ENCODE data around the gene JARID2.

The JARID2 gene

DNA sequence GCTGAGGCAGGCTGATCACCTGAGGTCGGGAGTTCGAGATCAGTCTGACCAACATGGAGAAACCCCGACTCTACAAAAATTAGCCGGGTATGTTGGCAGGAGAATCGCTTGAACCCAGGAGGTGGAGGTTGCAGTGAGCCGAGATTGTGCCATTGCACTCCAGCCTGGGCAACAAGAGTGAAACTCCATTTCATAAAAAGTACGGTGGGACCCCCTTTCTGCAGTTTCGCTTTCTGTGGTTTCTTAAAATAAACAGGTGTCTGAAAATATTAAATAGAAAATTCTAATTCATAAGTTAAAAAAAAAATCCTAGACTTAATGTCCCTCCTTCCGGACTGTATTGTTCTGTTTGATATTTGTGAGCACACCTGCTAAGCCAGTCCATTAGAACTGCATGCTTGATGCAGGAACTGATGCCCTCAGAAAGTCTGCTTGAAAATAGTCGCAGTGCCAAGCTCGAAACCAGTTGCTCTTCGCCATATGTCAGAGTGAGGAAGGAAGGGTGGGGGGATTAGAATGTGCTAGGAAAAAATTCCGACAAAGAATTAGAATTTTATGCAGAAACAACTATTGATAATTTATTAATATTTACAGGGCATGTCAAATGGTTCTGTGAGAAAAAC lies 85.9 kb downstream of the JARID2 start:
- no peak for DNase-seq (ENCODE audit: low read depth in 2 of 2)

DNA sequence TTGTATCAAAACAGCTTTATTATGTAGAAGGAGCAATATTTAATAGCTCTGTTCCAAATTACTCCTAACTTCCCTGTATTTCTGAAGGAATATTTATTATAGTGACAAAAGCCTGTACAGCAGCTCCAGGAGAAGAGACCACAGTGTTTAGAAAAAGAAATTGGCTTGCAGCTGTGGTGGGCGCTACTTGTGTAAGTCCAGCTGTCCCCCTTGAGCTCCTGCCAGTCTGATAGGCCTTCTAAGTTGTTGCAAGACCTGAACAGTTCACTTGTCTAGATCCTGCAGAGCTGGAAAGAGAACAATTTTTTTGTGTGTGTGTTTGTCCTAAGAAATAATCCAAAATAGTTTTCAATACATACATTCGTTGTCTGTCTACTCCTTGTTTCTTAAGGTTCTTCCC lies 86.6 kb downstream of the JARID2 start:
- no peak for DNase-seq (ENCODE audit: low read depth in 2 of 2)

DNA sequence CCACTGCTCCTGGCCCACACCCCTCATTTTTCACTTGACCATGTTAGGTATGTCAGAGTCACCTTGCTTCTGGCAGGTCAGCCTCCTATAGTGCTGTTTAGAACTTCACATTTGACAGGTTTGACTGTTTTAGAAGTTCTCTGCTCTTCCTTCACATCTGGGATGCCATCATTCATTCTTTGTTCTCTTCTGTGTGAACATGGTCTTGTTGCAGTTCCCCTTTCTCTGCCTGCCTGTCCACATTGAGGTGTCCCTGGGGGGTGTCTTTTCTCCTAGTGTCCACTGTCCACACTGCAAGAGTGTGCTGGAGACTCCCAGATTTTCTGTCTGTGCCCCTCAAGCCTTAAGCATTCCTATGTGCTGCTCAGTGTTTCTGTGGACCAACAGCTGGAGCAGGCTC lies 89.5 kb downstream of the JARID2 start:
- no peak for DNase-seq (ENCODE audit: low read depth in 2 of 2)

DNA sequence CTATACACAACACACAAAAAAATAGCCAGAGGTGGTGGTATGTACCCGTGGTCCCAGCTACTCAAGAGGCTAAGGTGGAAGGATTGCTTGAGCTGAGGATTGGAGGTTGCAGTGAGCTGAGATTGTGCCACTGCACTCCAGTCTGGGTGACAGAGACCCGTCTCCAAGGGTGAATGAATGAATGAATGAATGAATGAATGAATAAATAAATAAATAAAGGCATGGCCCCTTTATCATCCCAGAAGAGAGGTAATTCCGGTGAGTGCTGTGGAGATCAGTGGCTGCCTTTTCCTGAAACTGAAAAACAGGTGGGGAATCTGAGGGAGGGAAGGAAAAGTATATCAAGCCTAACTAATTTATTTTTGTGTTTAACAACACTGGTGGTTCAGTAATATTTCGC lies 90.0 kb downstream of the JARID2 start:
- DNase-seq (ENCODE audit: low read depth in 2 of 2): no peak

DNA sequence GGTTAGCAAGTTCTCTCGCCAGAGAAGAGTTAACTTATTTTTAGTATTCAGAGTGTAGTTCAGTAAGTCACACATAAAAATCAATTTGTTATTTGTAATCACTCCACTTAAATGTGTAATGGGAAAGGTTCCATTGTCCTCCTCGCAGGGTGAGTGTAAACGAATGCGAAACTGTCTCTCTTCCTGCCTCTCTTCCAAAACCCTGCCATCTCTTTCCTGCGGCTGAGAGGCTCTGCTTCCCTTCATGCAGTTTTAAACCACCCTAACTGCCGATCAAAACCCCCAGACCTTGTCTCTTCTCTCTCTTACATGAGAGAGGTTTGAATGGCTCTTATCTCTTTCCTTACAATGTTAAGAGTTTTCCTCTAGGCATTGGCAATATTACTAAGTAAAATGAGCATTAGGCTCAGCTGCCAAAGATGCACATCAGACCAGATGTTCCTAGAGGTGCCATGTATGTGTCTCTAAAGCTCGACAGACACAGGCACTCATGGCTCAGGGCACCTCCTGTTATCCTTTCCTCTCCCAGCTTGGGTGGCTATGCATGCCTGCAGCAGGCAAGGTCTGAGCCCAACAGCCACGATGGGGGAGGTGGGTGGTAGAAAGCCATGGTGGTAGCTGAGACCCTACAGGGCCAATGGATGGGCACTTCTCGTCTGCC lies 91.2 kb downstream of the JARID2 start:
- DNase-seq (ENCODE audit: low read depth in 2 of 2): no peak

DNA sequence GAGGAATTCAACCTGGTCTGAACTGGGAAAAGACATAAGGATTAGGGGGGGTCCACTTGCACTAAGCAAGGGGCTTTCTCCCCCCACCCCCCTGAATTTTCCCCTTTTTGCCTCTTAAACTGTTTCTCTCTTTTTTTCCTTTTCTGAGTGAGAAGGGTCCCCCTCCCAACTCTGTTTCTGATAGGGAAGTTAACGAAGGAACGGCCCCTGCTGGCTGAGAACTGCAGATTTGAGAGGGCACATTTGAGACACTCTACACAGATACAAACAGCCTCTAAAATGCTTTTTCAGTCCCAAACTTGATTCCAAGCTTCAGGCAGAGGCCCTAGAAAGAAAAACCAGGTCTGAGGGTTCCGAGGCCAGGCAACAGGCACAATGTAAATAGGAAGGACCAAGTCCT lies 91.7 kb downstream of the JARID2 start:
- no peak for DNase-seq (ENCODE audit: low read depth in 2 of 2)

DNA sequence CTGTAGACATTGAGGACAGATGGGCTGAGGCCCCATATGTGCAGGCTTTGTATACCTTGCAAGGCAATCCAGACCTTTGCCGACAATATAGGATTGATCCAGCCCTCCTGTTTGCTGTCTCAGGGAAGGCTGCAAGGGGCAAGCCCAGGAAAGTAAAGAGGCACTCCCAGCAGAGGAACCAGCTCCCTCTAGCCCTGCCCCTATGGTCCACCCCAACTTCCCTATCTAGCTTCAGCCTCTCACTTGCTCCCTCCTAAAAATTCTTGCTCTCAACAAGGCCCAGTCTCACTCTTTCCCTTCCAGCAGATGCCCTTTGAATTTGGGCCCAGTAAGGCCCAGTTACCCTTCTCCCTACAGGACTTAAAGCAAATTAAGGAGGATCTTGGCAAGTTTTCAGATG lies 92.6 kb downstream of the JARID2 start:
- no peak for DNase-seq (ENCODE audit: low read depth in 2 of 2)

DNA sequence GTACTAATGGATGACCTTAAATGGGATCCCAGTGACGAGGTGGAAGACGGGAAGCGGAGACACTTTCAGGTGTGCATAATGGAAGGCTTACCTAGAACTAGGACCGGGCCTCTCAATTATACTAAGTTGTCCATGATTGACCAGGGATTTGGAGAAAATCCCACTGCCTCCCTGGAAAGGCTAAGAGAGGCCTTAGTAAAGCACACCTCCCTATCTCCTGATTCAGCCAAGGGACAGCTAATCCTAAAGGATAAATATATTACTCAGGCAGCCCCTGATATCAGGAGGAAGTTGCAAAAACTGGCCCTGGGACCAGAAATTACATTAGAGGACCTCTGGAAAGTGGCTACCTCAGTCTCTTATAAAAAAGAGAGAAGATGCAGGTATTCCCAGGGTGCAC lies 93.2 kb downstream of the JARID2 start:
- DNase-seq (ENCODE audit: low read depth in 2 of 2): no peak

DNA sequence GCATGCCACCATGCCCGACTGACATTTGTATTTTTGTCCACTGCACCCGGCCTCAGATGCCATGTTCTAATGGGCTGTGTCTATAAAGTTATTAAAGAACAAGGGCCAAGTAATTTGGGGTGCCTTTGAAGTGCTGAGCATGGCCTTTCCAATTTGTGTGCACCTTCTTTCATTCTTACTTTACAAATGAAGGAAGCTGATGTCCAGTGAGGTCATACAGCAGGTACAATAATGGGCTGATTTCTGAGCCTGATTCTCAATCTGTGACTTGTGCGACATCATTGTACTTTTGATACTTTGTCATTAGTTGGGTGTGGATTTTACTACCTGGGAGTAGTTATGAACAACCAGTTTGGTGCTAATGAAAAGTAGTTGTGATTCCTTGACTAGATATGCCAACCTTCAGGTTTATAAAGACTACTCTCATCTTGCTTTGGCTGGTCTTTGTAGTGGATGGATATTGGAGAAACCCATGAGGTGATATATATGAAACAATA lies 94.3 kb downstream of the JARID2 start:
- DNase-seq (ENCODE audit: low read depth in 2 of 2): no peak

DNA sequence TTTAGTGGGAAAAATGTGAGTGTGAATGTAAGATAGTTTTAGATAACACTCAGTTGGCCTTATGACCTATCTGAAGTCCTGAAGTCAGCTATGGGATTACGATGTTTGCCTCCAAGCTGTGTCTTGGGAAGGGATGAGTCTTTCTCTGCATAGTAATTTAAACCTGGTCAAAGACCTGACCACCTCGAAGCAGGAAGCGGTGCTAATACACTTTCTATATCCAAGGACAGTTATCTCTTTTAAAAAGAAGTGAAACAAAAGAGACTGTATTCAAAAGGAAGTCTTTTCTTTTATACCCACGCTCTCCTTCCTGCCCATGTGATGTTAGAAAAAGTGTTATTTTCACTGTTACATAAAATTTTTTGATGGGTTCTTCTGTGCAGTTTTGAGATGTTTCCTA lies 94.9 kb downstream of the JARID2 start:
- no peak for DNase-seq (ENCODE audit: low read depth in 2 of 2)

DNA sequence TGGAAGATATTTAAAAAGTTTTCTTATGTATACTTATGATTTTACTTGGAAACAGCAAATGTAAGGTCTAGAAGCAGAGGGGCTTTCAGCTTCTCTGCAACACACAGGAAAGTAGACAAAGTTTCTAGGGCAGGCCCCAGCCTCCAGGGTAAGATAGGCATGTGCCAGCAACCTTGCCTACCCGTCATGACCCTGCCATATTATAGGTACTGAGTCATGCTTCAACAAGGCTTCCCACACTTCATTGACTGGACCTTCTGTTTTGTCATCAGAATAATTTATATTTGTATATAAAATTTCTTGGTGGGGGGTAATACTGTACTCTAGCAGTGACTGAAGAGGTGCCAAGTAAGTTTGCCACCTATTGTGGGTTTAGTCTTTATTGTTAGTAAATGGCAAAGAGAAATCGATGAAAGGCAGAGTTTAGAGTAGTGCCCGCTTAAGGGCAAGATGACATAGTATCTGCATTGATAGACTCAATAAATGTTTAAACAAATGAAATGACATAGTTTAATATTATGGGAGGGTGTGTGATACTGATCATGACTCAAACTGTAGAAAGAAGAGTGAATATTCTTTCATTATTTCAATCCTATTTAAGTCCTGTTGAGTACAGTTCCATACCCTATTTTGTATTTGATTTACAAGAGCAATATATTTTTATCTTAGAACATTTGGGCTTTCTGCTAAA lies 95.6 kb downstream of the JARID2 start:
- no peak for DNase-seq (ENCODE audit: low read depth in 2 of 2)

DNA sequence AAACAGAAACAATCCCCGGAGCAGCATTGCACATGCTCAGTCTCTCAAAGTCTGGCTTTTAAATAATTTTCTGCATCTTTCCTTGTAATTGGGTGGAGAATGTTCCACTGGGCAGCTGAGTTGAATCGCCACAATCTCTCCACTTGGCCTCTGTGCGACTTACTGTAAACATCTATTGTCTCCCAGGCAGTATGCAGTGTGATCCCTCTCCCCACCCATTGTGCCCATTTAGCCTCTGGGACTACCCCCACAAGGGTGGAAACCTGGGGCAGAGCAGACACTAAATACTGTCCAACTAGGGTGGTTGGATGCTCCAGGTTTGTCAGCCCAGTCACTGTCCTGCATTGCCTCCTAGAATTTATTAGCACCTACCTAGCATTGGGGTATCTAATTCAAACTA lies 96.2 kb downstream of the JARID2 start:
- no peak for DNase-seq (ENCODE audit: low read depth in 2 of 2)

DNA sequence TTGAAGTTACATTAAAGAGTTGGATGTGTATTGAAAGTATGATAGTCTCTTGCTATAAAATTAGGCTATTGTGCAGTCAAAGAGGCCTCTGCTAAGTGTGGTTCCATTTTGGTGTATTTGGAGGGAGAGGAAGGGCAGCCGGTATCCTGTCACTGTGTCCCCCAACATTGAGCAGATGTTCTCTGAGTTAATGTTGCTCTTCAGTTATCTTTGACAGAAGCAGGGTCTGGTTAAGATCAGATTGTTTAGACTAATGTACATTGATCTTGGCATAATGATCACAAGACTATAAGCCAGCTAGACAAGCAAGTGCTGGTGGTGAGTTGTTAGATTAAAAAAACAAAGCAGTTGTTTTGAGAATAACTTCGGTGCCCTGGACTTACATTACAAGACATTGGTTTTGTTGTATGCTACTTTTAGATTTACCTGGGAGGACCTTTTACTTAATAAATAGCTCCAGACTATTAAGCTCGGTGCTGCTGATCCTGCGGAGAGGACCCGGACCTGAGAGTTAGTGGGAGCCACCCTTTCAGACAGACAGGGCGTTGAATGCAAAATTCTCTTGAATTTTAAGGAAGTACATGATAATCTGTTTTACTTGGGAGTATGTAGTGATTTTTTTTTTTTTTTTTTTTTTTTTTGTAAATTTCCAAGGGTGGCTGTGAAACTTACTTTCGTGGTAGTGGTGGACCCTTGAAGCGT lies 97.8 kb downstream of the JARID2 start:
- DNase-seq (ENCODE audit: low read depth in 2 of 2): no peak

DNA sequence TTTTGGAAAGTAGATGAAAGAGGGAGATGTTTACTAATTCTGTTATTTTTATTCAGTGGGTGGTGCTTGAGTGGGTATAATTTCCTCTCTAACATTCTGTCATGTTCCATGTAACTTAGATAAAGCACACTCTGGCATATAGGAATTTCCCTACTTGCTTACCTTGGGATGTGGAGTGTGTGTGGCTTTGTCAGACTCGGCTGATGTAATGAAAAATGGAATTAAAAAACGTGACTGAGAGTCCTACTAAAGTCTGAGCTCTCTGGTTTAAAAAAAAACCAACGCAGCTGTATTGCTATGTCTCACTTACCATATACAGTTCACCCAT lies 98.3 kb downstream of the JARID2 start:
- no peak for DNase-seq (ENCODE audit: low read depth in 2 of 2)

DNA sequence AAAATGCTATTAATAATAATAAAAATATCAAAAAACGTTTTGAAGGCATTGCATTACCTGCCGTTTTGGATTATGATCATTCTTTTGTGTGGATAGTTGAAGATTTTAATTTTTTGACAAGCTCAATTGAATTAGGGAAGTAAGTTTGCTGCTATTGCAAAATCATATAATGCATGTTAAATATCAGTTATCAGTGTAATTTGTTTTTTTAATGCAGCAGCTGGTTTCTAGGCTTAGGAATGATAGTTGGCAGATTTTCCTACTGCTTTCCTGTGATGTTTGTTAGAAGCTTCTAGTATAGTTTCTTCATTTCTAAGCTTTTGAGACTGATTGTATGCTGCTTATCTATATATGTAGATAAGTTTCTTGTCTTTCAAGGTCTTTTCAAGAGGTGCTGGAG lies 99.0 kb downstream of the JARID2 start:
- no peak for DNase-seq (ENCODE audit: low read depth in 2 of 2)

DNA sequence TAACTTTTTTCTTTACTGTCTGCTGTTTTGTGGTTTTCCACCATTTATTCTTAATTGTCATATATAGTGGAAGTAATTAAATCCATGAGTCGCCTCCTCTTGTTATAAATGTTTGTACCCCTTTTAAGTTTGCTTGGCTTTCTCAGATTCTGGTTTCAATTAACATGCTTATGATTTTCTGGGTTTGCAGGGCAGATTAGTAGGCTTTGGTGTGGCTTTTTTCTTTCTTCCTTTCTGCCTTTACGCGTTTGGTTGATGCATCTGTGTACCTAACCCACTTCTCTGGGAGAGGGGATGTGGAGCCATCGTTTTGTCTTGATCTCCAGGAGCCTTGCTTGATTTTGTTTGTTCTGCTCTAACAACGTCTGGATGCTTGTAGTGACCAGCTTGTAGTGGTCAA lies 100.4 kb downstream of the JARID2 start:
- no peak for DNase-seq (ENCODE audit: low read depth in 2 of 2)

DNA sequence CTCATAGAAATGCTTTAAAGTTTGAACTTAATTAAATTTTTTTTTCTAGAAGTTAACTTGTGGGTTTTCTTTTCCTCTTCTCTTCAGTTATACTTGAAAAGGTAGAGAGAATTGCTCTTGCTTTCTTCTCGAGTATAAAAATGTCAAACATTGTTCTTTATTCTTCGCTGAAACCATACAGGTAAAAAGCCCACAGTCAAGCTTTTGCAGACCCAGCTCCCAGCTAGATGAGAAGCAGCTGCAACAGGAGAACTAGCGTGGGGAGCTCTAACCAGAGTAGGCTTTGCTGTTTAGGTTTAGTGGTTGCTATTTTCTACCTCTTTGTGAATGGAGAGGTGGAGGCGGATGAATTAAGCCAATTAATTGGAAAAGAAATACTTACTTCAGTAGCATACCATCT lies 102.7 kb downstream of the JARID2 start:
- DNase-seq (ENCODE audit: low read depth in 2 of 2): no peak

DNA sequence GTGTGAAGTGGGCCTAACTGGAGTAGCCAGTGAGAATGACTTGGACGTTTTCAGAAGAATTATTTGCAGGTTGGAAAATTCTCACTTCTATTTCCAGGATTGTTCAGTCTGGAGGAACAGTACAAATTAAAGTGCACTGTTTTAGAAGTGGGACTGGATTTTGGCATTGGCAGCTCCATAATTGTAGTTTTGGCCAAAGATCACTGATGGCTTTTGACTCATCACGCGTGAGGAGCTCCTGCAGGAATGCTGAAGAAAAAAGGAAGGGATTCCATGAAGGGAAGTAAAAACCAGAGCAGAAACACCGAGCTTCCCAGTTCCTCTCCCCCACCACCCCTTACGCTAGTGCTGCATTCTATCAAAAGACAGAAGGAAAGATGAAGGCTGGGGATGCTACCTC lies 103.5 kb downstream of the JARID2 start:
- no peak for DNase-seq (ENCODE audit: low read depth in 2 of 2)

DNA sequence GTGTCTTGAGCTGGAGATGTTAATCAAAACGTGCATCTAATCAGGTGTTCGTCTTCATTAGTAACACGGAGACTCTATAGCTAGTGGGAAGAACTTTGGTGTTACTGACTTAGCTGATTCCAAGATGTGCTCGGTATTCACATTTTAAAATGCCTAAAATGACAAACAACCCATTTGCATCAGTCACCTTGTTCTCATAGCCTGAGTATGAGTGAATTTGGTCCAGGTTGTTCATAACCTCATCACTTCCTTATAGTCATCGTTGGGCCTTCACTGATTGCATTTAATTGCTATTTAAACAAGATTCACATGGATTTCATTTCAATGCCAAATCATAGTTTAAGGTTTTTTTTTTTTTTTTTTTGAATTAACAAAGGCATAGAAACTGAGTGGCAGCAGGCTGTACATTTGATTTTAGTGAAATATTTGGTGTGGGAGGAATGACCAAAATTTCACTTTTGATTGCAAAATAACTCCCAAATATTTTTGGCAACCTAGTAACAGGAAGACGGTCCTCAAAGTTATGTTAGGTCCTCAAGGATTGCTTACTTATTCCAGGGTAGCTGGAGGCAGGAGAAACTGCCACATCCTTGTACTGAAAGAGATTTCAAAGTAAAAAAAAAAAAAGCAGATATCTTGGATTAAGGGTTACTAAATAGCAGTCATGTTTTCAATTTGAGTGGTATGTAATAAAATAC lies 104.7 kb downstream of the JARID2 start:
- DNase-seq (ENCODE audit: low read depth in 2 of 2): no peak

DNA sequence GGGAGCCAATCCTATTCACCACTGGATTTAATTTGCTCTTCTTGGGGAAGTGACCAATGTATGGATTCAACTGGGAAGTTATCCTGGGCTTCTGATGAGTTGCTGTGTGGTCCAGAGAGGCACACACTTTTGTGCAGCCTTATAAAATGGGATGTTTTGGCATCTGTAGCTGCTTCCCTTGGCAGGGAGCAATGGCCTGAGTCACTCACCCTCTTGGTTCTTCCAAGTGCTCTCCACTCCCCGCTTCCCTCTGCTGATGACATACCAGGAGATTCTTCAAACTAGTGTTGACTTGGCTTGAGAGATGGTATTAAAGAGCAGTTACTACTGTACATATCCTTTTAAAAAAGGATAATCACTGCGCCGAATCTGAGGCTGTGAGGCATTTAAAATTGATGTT lies 105.8 kb downstream of the JARID2 start:
- no peak for DNase-seq (ENCODE audit: low read depth in 2 of 2)

DNA sequence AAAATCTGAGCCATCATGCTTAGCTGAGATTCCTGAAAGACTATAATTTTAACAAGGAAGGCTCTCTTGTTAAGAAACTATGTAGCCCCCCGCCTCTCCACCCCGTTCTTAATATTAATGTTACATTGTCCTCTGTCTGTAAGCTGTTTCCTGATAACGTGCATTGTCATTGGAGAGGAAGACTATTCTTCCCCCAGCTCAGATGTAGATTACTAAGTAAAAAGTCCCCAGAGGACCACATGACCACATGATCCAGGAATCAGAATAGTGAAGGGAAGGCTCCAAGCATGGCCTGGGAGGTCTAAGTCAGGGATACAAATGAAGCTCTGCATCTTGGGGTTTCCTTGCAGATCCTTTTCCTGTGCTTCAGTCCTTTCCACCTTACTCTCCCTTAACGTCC lies 106.4 kb downstream of the JARID2 start:
- no peak for DNase-seq (ENCODE audit: low read depth in 2 of 2)

DNA sequence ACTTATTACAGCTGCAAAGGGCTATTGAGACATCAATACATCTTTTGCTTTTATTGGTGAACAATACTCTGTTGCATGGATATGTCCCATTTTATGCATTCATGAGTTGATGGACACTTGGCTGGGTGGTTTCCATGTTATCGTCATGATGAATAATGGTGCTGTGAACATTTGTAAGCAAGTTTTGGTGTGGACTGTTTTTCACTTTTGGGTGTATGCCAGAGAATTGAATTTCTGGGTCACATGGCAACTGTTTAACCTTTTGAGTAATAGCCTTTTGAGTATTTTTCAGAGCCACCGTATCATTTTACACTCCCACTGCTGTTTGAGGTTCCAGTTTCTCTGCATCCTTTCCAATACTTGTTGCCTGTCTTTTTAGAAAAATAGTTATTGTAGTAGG lies 107.0 kb downstream of the JARID2 start:
- DNase-seq (ENCODE audit: low read depth in 2 of 2): no peak

All from activated CD8-positive, alpha-beta memory T cell treated with anti-CD3 and anti-CD28 coated beads for 4 hours (primary cell).